HepG2 (cell line): ENCODE data around the gene DLG4. TPM values are rescaled to one million over a fixed set of nuclear protein-coding genes. Genes with fewer than 3 reads are reported as not detected.

Experiments
- CENPT ChIP-seq: sonication (generic); formaldehyde crosslinking; IDR thresholded peaks from 2 replicates; pipeline ENCODE4 v1.8.0; 2022; ENCODE audit warnings: low read depth, mild to moderate bottlenecking, moderate library complexity, missing genetic modification reagents
- DMAP1 ChIP-seq: IDR thresholded peaks from 2 replicates; pipeline ENCODE4 v1.6.1; 2016
- EHMT2 ChIP-seq: fragments of 200-600 bp; sonication (generic); IDR thresholded peaks from 2 replicates; pipeline ENCODE4 v1.7.0; 2017; ENCODE audit warnings: antibody characterized with exemption, low read depth, low read length, borderline replicate concordance
- SMC3 ChIP-seq: IDR thresholded peaks from 2 replicates; pipeline ENCODE4 v1.6.1; 2011; ENCODE audit warnings: low read length, improper control_type of control experiment
- ZFAT ChIP-seq: sonication (generic); formaldehyde crosslinking; conservative IDR thresholded peaks from 2 replicates; pipeline ENCODE4 v1.8.1; 2023; ENCODE audit warnings: missing genetic modification reagents, inconsistent platforms
- ZFY ChIP-seq: sonication (generic); formaldehyde crosslinking; IDR thresholded peaks from 2 replicates; pipeline ENCODE4 v1.4.0; 2020; ENCODE audit warnings: missing genetic modification reagents
- ZKSCAN8 ChIP-seq: IDR thresholded peaks from 2 replicates; pipeline ENCODE4 v1.6.1; 2016; ENCODE audit warnings: borderline replicate concordance, missing genetic modification reagents, missing compliant biosample characterization
- ZMAT5 ChIP-seq: sonication (generic); formaldehyde crosslinking; IDR thresholded peaks from 2 replicates; pipeline ENCODE4 v1.5.0; 2020; ENCODE audit warnings: mild to moderate bottlenecking, low read depth, missing genetic modification reagents, borderline replicate concordance
- ZNF263 ChIP-seq: sonication (generic); formaldehyde crosslinking; IDR thresholded peaks from 2 replicates; pipeline ENCODE4 v1.4.0; 2020; ENCODE audit warnings: missing genetic modification reagents
- ZNF563 ChIP-seq: sonication (generic); formaldehyde crosslinking; IDR thresholded peaks from 2 replicates; pipeline ENCODE4 v1.8.0; 2022; ENCODE audit warnings: mild to moderate bottlenecking, moderate library complexity, missing genetic modification reagents
- ZNF687 ChIP-seq: sonication (generic); formaldehyde crosslinking; IDR thresholded peaks from 2 replicates; pipeline ENCODE4 v1.5.1; 2020; ENCODE audit warnings: mild to moderate bottlenecking, missing genetic modification reagents, moderate library complexity
- ZNF883 ChIP-seq: sonication (generic); formaldehyde crosslinking; IDR thresholded peaks from 2 replicates; pipeline ENCODE4 v1.5.1; 2020; ENCODE audit warnings: mild to moderate bottlenecking, missing genetic modification reagents; ENCODE audit errors: not compliant biosample characterization
- polyA plus RNA-seq, 8 experiments: library from polyadenylated mRNA; depleted of rRNA in 3 of 8; stranded (reverse) in 7 of 8; unstranded in 1 of 8; fragments of >200 nt; fragmentation: Illumina TruSeq in 4 of 8; extraction: Trizol in 4 of 8; gene quantifications; 2 replicates each; pipeline versions ENCODE4 v1.2.1 to v1.2.3, GENCODE V29; 2011 to 2016; ENCODE audit warnings: low read depth in 4 of 8, missing spikeins in 1 of 8, mixed read lengths in 1 of 8; ENCODE audit not compliant: insufficient read depth in 1 of 8
- total RNA-seq, 5 experiments: library from RNA; depleted of rRNA; stranded (reverse); fragments of >200 nt; fragmentation: Illumina TruSeq; extraction: Trizol; gene quantifications; 2 replicates each; pipeline ENCODE4 v1.2.3, GENCODE V29; 2016; ENCODE audit warnings: low read depth in 1 of 5
- TF ChIP-seq, protein P1 (sequence below): sonication (generic); formaldehyde crosslinking; IDR thresholded peaks from 2 replicates; pipeline ENCODE4 v1.4.0; 2020; ENCODE audit warnings: mild to moderate bottlenecking, missing genetic modification reagents

The DLG4 gene
- total and polyA plus RNA-seq, 2 of the 13 experiments (the other 11 are each of a cell fraction or from before 2014, with no cell fraction given): 0.71 to 4.3 TPM

DNA sequence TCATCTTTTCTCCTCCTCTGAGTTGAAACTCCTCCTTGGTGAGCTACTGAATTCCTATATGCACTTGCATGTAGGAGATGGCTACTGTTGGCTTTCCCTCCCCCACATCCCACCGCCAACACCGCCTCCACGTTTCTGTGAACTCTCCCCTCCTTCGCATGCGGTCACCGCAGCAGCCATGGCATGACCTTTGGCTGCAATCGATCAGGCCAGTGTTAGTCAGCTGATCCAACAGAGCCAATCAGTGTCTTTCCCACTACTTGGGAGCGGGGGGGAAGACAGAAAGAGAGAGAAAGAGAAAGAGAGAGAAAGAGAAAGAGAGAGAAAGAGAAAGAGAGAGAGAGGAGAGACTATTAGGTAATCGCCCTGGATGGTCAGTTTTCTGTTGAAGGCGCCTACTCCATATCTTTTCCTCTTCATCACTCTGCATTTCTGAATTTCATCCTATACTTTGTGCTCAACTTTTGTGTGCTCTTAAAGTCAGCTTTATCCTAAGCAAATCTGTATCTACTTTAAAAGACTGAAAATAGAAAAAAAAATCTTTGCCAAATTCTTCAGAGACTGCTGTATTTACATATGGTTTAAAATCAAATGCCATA is 63.2 kb downstream of the DLG4 start (continued):
- TF ChIP-seq, protein P1, sequence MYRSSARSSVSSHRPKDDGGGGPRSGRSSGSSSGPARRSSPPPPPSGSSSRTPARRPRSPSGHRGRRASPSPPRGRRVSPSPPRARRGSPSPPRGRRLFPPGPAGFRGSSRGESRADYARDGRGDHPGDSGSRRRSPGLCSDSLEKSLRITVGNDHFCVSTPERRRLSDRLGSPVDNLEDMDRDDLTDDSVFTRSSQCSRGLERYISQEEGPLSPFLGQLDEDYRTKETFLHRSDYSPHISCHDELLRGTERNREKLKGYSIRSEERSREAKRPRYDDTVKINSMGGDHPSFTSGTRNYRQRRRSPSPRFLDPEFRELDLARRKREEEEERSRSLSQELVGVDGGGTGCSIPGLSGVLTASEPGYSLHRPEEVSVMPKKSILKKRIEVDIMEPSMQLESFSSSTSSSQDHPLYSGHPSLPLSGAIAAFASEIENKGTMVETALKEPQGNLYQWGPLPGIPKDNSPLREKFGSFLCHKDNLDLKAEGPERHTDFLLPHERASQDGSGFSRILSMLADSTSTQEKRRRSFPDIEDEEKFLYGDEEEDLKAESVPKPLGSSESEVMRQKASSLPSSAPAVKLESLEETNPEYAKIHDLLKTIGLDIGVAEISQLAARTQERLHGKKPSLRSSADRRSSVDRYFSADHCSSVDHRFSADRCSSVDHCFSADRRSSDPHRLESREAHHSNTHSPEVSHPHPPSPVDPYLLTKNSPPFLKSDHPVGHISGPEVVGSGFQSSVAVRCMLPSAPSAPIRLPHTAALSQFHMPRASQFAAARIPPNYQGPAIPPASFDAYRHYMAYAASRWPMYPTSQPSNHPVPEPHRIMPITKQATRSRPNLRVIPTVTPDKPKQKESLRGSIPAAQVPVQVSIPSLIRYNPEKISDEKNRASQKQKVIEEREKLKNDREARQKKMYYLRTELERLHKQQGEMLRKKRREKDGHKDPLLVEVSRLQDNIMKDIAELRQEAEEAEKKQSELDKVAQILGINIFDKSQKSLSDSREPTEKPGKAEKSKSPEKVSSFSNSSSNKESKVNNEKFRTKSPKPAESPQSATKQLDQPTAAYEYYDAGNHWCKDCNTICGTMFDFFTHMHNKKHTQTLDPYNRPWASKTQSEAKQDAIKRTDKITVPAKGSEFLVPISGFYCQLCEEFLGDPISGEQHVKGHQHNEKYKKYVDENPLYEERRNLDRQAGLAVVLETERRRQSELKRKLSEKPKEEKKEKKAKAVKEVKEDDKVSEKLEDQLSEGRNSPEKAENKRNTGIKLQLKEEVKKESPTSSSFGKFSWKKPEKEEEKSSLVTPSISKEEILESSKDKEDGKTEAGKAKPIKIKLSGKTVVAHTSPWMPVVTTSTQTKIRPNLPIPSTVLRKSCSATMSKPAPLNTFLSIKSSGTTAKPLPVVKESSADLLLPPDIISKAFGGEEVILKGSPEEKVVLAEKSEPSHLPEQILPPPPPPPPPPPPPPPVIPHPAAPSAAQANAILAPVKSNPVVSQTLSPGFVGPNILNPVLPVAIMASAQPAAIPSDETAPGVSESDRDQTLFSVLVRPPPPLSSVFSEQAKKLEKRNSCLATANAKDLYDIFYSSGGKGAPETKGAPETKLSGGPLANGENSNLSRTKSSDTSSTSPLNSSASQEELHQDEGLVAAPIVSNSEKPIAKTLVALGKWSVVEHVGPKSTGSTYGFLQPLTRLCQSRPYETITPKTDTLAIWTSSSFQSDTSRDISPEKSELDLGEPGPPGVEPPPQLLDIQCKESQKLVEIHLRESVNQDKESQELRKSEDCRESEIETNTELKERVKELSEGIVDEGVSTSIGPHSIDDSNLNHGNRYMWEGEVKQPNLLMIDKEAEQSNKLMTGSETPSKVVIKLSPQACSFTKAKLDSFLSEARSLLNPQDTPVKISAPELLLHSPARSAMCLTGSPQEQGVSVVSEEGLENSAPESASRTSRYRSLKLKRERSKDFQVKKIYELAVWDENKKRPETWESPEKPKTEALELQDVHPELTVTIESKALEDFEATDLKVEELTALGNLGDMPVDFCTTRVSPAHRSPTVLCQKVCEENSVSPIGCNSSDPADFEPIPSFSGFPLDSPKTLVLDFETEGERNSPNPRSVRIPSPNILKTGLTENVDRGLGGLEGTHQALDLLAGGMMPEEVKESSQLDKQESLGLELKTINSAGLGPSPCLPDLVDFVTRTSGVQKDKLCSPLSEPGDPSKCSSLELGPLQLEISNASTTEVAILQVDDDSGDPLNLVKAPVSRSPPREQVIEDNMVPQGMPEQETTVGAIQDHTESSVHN (CRISPR knock-in tag): peak; percentile 95
- TF ChIP-seq ZFAT (CRISPR knock-in tag): no peak
- TF ChIP-seq DMAP1: peak; percentile 91
- TF ChIP-seq SMC3: no peak
- peak; percentile 76 for TF ChIP-seq ZNF263 (CRISPR knock-in tag)
- TF ChIP-seq ZNF883: peak; percentile 88
- peak; percentile 98 for TF ChIP-seq ZNF687 (CRISPR knock-in tag)
- 0 out of 2 replicates have a peak, but pooled peaks have one; percentile 46 for TF ChIP-seq ZFY
- peak; percentile 88; the same call in 1 of the 2 replicates for TF ChIP-seq EHMT2
- no peak; the same call in 1 of the 2 replicates for TF ChIP-seq CENPT (CRISPR knock-in tag)
- no peak for TF ChIP-seq ZMAT5
- TF ChIP-seq ZNF563 (CRISPR knock-in tag): peak; percentile 92; the same call in 1 of the 2 replicates
- no peak for TF ChIP-seq ZKSCAN8
